H9 (cell line): ENCODE data around the gene PTPRK. TPM values are rescaled to one million over a fixed set of nuclear protein-coding genes. Genes with fewer than 3 reads are reported as not detected.

Experiments
- DNase-seq: peaks from one replicate; pipeline ENCODE4 v3.0.0-alpha.2; 2017
- H2AFZ ChIP-seq: one replicate; pipeline ENCODE4 v1.6.1; 2013; ENCODE audit warnings: mild to moderate bottlenecking, low read length, control low read depth, moderate library complexity
- H2AK5ac ChIP-seq: 2 replicates; pipeline ENCODE4 v1.6.1; 2013; ENCODE audit warnings: low read length, control low read depth, mixed read lengths; ENCODE audit not compliant: insufficient read length
- H2BK120ac ChIP-seq: one replicate; pipeline ENCODE4 v1.6.1; 2013; ENCODE audit warnings: low read depth, mild to moderate bottlenecking, low read length, control low read depth, inconsistent platforms; ENCODE audit not compliant: poor library complexity, severe bottlenecking
- H2BK12ac ChIP-seq: 2 replicates; pipeline ENCODE4 v1.6.1; 2013; ENCODE audit warnings: low read length, control low read depth, mixed read lengths, low read depth; ENCODE audit not compliant: insufficient read length
- H2BK15ac ChIP-seq: 2 replicates; pipeline ENCODE4 v1.6.1; 2013; ENCODE audit warnings: low read depth, low read length, control low read depth
- H2BK20ac ChIP-seq: one replicate; pipeline ENCODE4 v1.6.1; 2013; ENCODE audit warnings: low read depth, mild to moderate bottlenecking, low read length, control low read depth, inconsistent platforms; ENCODE audit not compliant: poor library complexity, severe bottlenecking
- H2BK5ac ChIP-seq: 2 replicates; pipeline ENCODE4 v1.6.1; 2013; ENCODE audit warnings: low read length, control low read depth, mixed read lengths; ENCODE audit not compliant: insufficient read length
- H3K14ac ChIP-seq: 2 replicates; pipeline ENCODE4 v1.6.1; 2013; ENCODE audit warnings: low read length, control low read depth; ENCODE audit not compliant: insufficient read depth
- H3K18ac ChIP-seq: 2 replicates; pipeline ENCODE4 v1.6.1; 2013; ENCODE audit warnings: low read depth, mild to moderate bottlenecking, mixed read lengths, low read length, control low read depth; ENCODE audit not compliant: insufficient read length
- H3K23ac ChIP-seq: 2 replicates; pipeline ENCODE4 v1.6.1; 2013; ENCODE audit warnings: low read length, control low read depth, mixed read lengths, low read depth; ENCODE audit not compliant: insufficient read length
- H3K23me2 ChIP-seq: 2 replicates; pipeline ENCODE4 v1.6.1; 2013; ENCODE audit warnings: low read depth, mild to moderate bottlenecking, mixed read lengths, low read length, control low read depth; ENCODE audit not compliant: insufficient read length, poor library complexity, severe bottlenecking
- H3K27ac ChIP-seq: 2 replicates; pipeline ENCODE4 v1.5.1; 2013; ENCODE audit warnings: low read length, control low read depth, mixed read lengths, low read depth; ENCODE audit not compliant: insufficient read length
- H3K27me3 ChIP-seq: 2 replicates; pipeline ENCODE4 v1.6.1; 2013; ENCODE audit warnings: low read length, control low read depth, inconsistent platforms; ENCODE audit not compliant: insufficient read depth
- H3K4ac ChIP-seq: 2 replicates; pipeline ENCODE4 v1.6.1; 2013; ENCODE audit warnings: low read depth, mild to moderate bottlenecking, control low read depth, inconsistent platforms, low read length, moderate library complexity
- H3K4me1 ChIP-seq: 2 replicates; pipeline ENCODE4 v1.6.1; 2013; ENCODE audit warnings: low read length, control low read depth, inconsistent platforms; ENCODE audit not compliant: insufficient read depth
- H3K4me2 ChIP-seq: 2 replicates; pipeline ENCODE4 v1.6.1; 2013; ENCODE audit warnings: low read length, control low read depth, mixed read lengths; ENCODE audit not compliant: insufficient read length, insufficient read depth
- H3K56ac ChIP-seq: 2 replicates; pipeline ENCODE4 v1.6.1; 2013; ENCODE audit warnings: low read depth, mild to moderate bottlenecking, mixed read lengths, low read length, control low read depth; ENCODE audit not compliant: insufficient read length
- H3K79me1 ChIP-seq: 2 replicates; pipeline ENCODE4 v1.6.1; 2013; ENCODE audit warnings: low read depth, mild to moderate bottlenecking, moderate library complexity, low read length, control low read depth, inconsistent platforms; ENCODE audit not compliant: insufficient read depth, poor library complexity, severe bottlenecking
- H3K79me2 ChIP-seq: 2 replicates; pipeline ENCODE4 v1.6.1; 2013; ENCODE audit warnings: low read length, control low read depth, inconsistent platforms; ENCODE audit not compliant: insufficient read depth
- H3K9ac ChIP-seq: 2 replicates; pipeline ENCODE4 v1.6.1; 2013; ENCODE audit warnings: low read length, control low read depth, mixed read lengths; ENCODE audit not compliant: insufficient read length; ENCODE audit errors: extremely low read depth
- H3K9me3 ChIP-seq: one replicate; pipeline ENCODE4 v1.6.1; 2013; ENCODE audit warnings: low read depth, low read length, inconsistent platforms; ENCODE audit not compliant: control insufficient read depth
- H3T11ph ChIP-seq: one replicate; pipeline ENCODE4 v1.6.1; 2013; ENCODE audit warnings: mild to moderate bottlenecking, low read length, control low read depth, inconsistent platforms
- H4K20me1 ChIP-seq: one replicate; pipeline ENCODE4 v1.6.1; 2013; ENCODE audit not compliant: control insufficient read depth, insufficient read length, insufficient read depth
- H4K5ac ChIP-seq: 2 replicates; pipeline ENCODE4 v1.6.1; 2013; ENCODE audit warnings: low read depth, mild to moderate bottlenecking, mixed read lengths, low read length, control low read depth; ENCODE audit not compliant: insufficient read length
- H4K8ac ChIP-seq: replicated peaks from 2 replicates; pipeline ENCODE4 v1.6.1; 2013; ENCODE audit warnings: low read length, control low read depth, mixed read lengths, low read depth; ENCODE audit not compliant: insufficient read length
- H4K91ac ChIP-seq: 2 replicates; pipeline ENCODE4 v1.6.1; 2013; ENCODE audit warnings: low read depth, mild to moderate bottlenecking, moderate library complexity, mixed read lengths, low read length, control low read depth; ENCODE audit not compliant: insufficient read length
- H3K27ac Mint-ChIP-seq, 3 experiments: 2 replicates in 2 of 3; 3 replicates in 1 of 3; pipeline ENCODE4 v1.8.0; 2020 to 2021; ENCODE audit warnings: mixed read lengths in 3 of 3, mild to moderate bottlenecking in 1 of 3, moderate library complexity in 1 of 3
- H3K27me3 Mint-ChIP-seq: 2 replicates; pipeline ENCODE4 v1.8.0; 2021; ENCODE audit warnings: low read depth, mild to moderate bottlenecking, moderate library complexity, mixed read lengths
- H3K36me3 Mint-ChIP-seq, 3 experiments: 2 replicates in 2 of 3; 3 replicates in 1 of 3; pipeline ENCODE4 v1.8.0; 2020 to 2021; ENCODE audit warnings: low read depth in 3 of 3, mixed read lengths in 3 of 3; ENCODE audit not compliant: insufficient read depth in 1 of 3
- H3K4me1 Mint-ChIP-seq, 2 experiments: 2 replicates each; pipeline ENCODE4 v1.8.0; 2020; ENCODE audit warnings: mixed read lengths in 2 of 2
- H3K4me3 Mint-ChIP-seq, 2 experiments: 2 replicates in 1 of 2; 3 replicates in 1 of 2; pipeline ENCODE4 v1.8.0; 2020 to 2021; ENCODE audit warnings: mild to moderate bottlenecking in 2 of 2, mixed read lengths in 2 of 2, moderate library complexity in 1 of 2
- H3K9me3 Mint-ChIP-seq, 2 experiments: 2 replicates in 1 of 2; 3 replicates in 1 of 2; pipeline ENCODE4 v1.8.0; 2020; ENCODE audit warnings: mild to moderate bottlenecking in 2 of 2, mixed read lengths in 2 of 2, moderate library complexity in 1 of 2
- WGBS: extraction: QIAGEN DNeasy Blood & Tissue Kit; methylation state at CpG from one replicate; pipeline ENCODE4 v1.1.7; 2013; ENCODE audit warnings: missing lambda C conversion rate, low lambda C conversion rate, mixed read lengths; ENCODE audit not compliant: insufficient read length; ENCODE audit errors: extremely low coverage; 5-methylcytosine and 5-hydroxymethylcytosine counted together
- total RNA-seq: library from RNA; stranded (reverse); gene quantifications from 2 replicates; pipeline ENCODE4 v1.2.1, GENCODE V29; 2021
- TF ChIP-seq, protein P1 (sequence below): fragments of 200-600 bp; sonication (generic); conservative IDR thresholded peaks from 3 replicates; pipeline ENCODE4 v1.8.0; 2021; ENCODE audit warnings: antibody characterized with exemption, mild to moderate bottlenecking

The PTPRK gene
- total RNA-seq, 1 experiment from 2014 or later: 47.9 TPM

DNA sequence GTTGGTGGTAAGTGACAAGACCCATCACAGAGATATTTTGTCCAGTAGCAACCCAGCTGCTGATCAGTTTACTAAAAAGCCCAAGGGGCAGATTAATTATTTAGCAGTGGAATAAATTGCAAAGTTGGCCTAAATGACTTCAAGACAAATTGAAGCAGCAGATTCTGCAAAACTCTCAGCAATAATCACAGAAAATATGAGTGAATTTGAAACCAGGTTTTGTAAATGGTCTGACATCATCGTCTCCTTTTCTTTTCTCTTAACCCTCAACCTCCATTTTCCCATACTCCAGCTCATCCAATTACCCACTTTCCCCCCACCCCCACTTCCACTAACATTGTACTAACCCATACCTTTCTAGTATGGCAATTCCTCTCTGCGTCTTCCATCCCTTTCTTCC, 11.3 kb upstream of the PTPRK start:
- Mint-ChIP-seq H3K4me3 (no peak overlapping the region), H3K9me3 (no peaks in the 10 kb centered on the region), H3K4me1 (no peaks in the 10 kb centered on the region), H3K27me3 (no peaks in the 10 kb centered on the region; the same call in 1 of the 2 replicates), H3K27ac (no peak overlapping the region), H3K36me3 (no peaks in the 10 kb centered on the region)
- H2BK12ac ChIP-seq: no peak overlapping the region
- H3K4ac ChIP-seq: no peak overlapping the region
- H3T11ph ChIP-seq: no peak overlapping the region
- H3K27me3 ChIP-seq: no peaks in the 10 kb centered on the region
- no peak overlapping the region for H2BK20ac ChIP-seq
- H2AFZ ChIP-seq: no peak overlapping the region
- no peak overlapping the region for H2BK120ac ChIP-seq
- H3K14ac ChIP-seq: no peak overlapping the region
- no peak overlapping the region for H2BK5ac ChIP-seq
- no peak overlapping the region for H4K91ac ChIP-seq
- no peaks in the 10 kb centered on the region for H3K79me2 ChIP-seq
- no peak overlapping the region for H3K9ac ChIP-seq
- H3K4me2 ChIP-seq: no peak overlapping the region
- H3K27ac ChIP-seq: no peak overlapping the region
- H3K79me1 ChIP-seq: no peaks in the 10 kb centered on the region
- no peak for DNase-seq
- no peak overlapping the region for H2BK15ac ChIP-seq
- H3K9me3 ChIP-seq: no peaks in the 10 kb centered on the region
- no peaks in the 10 kb centered on the region for H4K20me1 ChIP-seq
- no CpG with 5 or more reads among the region's 2 CpGs for WGBS
- no peak overlapping the region for H3K18ac ChIP-seq
- H3K23ac ChIP-seq: no peak overlapping the region
- H3K56ac ChIP-seq: no peak overlapping the region
- no peak overlapping the region for H4K8ac ChIP-seq
- H3K4me1 ChIP-seq: no peaks in the 10 kb centered on the region
- H4K5ac ChIP-seq: no peak overlapping the region
- no peaks in the 10 kb centered on the region for H3K23me2 ChIP-seq
- TF ChIP-seq, protein P1, sequence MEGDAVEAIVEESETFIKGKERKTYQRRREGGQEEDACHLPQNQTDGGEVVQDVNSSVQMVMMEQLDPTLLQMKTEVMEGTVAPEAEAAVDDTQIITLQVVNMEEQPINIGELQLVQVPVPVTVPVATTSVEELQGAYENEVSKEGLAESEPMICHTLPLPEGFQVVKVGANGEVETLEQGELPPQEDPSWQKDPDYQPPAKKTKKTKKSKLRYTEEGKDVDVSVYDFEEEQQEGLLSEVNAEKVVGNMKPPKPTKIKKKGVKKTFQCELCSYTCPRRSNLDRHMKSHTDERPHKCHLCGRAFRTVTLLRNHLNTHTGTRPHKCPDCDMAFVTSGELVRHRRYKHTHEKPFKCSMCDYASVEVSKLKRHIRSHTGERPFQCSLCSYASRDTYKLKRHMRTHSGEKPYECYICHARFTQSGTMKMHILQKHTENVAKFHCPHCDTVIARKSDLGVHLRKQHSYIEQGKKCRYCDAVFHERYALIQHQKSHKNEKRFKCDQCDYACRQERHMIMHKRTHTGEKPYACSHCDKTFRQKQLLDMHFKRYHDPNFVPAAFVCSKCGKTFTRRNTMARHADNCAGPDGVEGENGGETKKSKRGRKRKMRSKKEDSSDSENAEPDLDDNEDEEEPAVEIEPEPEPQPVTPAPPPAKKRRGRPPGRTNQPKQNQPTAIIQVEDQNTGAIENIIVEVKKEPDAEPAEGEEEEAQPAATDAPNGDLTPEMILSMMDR: no peak
- H2AK5ac ChIP-seq: no peak overlapping the region
